Caco-2 (cell line): ENCODE measurements around the gene C1orf226. TPM values are rescaled to one million over a fixed set of nuclear protein-coding genes. Genes with fewer than 3 reads are reported as not detected.

Source experiments
- BruUV-seq: library from RNA; stranded (reverse); fragments of 400-500 nt; replicated peaks from 2 replicates; lab custom pipeline; 2021; lab: Mats Ljungman, UMichigan
- CTCF ChIA-PET: fragments of 300-600 bp; sonication (Branson Sonifier 250); formaldehyde crosslinking; loops from one replicate; lab custom pipeline; 2022; ENCODE audit warnings: antibody characterized with exemption; lab: Charles Lee
- POLR2A ChIA-PET: fragments of 300-600 bp; sonication (Branson Sonifier 250); formaldehyde crosslinking; loops from one replicate; lab custom pipeline; 2022; ENCODE audit warnings: antibody characterized with exemption; lab: Charles Lee
- DNase-seq, 2 experiments: peaks; one replicate each; pipeline versions ENCODE4 v3.0.0 to v3.0.0-alpha.2; 2020 to 2022
- H3K27me3 ChIP-seq: replicated peaks from 2 replicates; pipeline ENCODE4 v1.6.0; 2011; ENCODE audit warnings: low read length; ENCODE audit not compliant: control insufficient read depth, insufficient read depth
- H3K36me3 ChIP-seq: 2 replicates; pipeline ENCODE4 v1.5.1; 2011; ENCODE audit warnings: low read length; ENCODE audit not compliant: control insufficient read depth, insufficient read depth
- H3K4me1 ChIP-seq: fragments of 250-450 bp; sonication (Bioruptor Pico); 2 replicates; pipeline ENCODE4 v1.5.1; 2020; ENCODE audit warnings: mild to moderate bottlenecking
- H3K4me3 ChIP-seq: 2 replicates; pipeline ENCODE4 v1.5.1; 2011; ENCODE audit warnings: low read depth, mild to moderate bottlenecking, control low read depth, low read length
- H3K9me3 ChIP-seq: fragments of 250-450 bp; sonication (Bioruptor Pico); 2 replicates; pipeline ENCODE4 v1.5.1; 2020; ENCODE audit warnings: mild to moderate bottlenecking, moderate library complexity
- H3K27ac Mint-ChIP-seq: one replicate; pipeline ENCODE4 v1.8.0; 2022; ENCODE audit warnings: mixed read lengths; ENCODE audit not compliant: unreplicated experiment
- H3K27me3 Mint-ChIP-seq: one replicate; pipeline ENCODE4 v1.8.0; 2022; ENCODE audit warnings: mixed read lengths; ENCODE audit not compliant: insufficient read depth, unreplicated experiment
- H3K36me3 Mint-ChIP-seq: one replicate; pipeline ENCODE4 v1.8.0; 2022; ENCODE audit warnings: mild to moderate bottlenecking, mixed read lengths; ENCODE audit not compliant: insufficient read depth, unreplicated experiment
- H3K4me1 Mint-ChIP-seq: one replicate; pipeline ENCODE4 v1.8.0; 2022; ENCODE audit warnings: low read depth, mixed read lengths; ENCODE audit not compliant: unreplicated experiment
- H3K4me3 Mint-ChIP-seq: one replicate; pipeline ENCODE4 v1.8.0; 2022; ENCODE audit warnings: mild to moderate bottlenecking, moderate library complexity, mixed read lengths; ENCODE audit not compliant: unreplicated experiment
- H3K9me3 Mint-ChIP-seq: one replicate; pipeline ENCODE4 v1.8.0; 2022; ENCODE audit warnings: mixed read lengths; ENCODE audit not compliant: unreplicated experiment
- intact Hi-C: fragments of 100-400 bp; cut with micrococcal nuclease; formaldehyde crosslinking; loops from one replicate; pipeline ENCODE4 v1.10.0; 2022; ENCODE audit not compliant: unreplicated experiment
- total RNA-seq: library from RNA; stranded (reverse); gene quantifications from 2 replicates; pipeline ENCODE4 v1.2.3, GENCODE V29; 2022
- TF ChIP-seq, protein P1 (sequence below), 2 experiments: fragments of 200-600 bp in 1 of 2; IDR thresholded peaks; 1 replicate in 1 of 2; 2 replicates in 1 of 2; pipeline versions ENCODE4 v1.5.1 to v1.8.0; 2011 to 2022; ENCODE audit warnings: antibody characterized with exemption in 1 of 2, control low read depth in 1 of 2, inconsistent platforms in 1 of 2, low read depth in 1 of 2, low read length in 1 of 2, mild to moderate bottlenecking in 1 of 2, moderate library complexity in 1 of 2; ENCODE audit not compliant: insufficient read depth in 1 of 2, severe bottlenecking in 1 of 2, unreplicated experiment in 1 of 2

C1orf226 gene
- total RNA-seq, 1 experiment from 2014 or later: 7.3 TPM

- Histone ChIP-seq H3K36me3 (no peaks in the 10 kb centered on the region; the same call in 1 of the 2 replicates), H3K9me3 (no peaks in the 10 kb centered on the region), H3K4me3 (no peak overlapping the region), H3K4me1 (peaks cover 9% of the 10 kb centered on the region), H3K27me3 (no peaks in the 10 kb centered on the region)
- ChIA-PET CTCF (interaction anchor here (0.5 to 1.2 kb wide), 2 partner anchors 30 to 98 kb away, joined by 3 to 6 read pairs; no protein-coding TSS in a partner anchor), POLR2A (no interaction called here)
- no peak overlapping the region for H3K27ac Mint-ChIP-seq
- no peaks in the 10 kb centered on the region for H3K9me3 Mint-ChIP-seq
- H3K36me3 Mint-ChIP-seq: no peaks in the 10 kb centered on the region
- intact Hi-C loops: loop anchor here (10.0 kb wide), 1 partner anchor 193 kb away; no protein-coding TSS in a partner anchor
- BruUV-seq: no TSS peak
- H3K4me3 Mint-ChIP-seq: no peak overlapping the region
- H3K27me3 Mint-ChIP-seq: no peaks in the 10 kb centered on the region
- H3K4me1 Mint-ChIP-seq: peaks cover 14% of the 10 kb centered on the region
- DNase-seq: no peak
- TF ChIP-seq, protein P1, sequence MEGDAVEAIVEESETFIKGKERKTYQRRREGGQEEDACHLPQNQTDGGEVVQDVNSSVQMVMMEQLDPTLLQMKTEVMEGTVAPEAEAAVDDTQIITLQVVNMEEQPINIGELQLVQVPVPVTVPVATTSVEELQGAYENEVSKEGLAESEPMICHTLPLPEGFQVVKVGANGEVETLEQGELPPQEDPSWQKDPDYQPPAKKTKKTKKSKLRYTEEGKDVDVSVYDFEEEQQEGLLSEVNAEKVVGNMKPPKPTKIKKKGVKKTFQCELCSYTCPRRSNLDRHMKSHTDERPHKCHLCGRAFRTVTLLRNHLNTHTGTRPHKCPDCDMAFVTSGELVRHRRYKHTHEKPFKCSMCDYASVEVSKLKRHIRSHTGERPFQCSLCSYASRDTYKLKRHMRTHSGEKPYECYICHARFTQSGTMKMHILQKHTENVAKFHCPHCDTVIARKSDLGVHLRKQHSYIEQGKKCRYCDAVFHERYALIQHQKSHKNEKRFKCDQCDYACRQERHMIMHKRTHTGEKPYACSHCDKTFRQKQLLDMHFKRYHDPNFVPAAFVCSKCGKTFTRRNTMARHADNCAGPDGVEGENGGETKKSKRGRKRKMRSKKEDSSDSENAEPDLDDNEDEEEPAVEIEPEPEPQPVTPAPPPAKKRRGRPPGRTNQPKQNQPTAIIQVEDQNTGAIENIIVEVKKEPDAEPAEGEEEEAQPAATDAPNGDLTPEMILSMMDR (IDR thresholded peaks at IDR 0.05; ENCODE audit: insufficient read depth in 1 of 2, low read depth in 1 of 2, low read length in 1 of 2, severe bottlenecking in 1 of 2, unreplicated experiment in 1 of 2): no peak
These were observed 6.6 kb downstream of the C1orf226 start for GRCh38 chr1:162388083-162388594.

GRCh38 chr1:162388615-162389014 is 7.1 kb downstream of the C1orf226 start:
- Histone ChIP-seq H3K27me3 (no peaks in the 10 kb centered on the region), H3K4me3 (no peak overlapping the region), H3K4me1 (peaks cover 8% of the 10 kb centered on the region), H3K9me3 (no peaks in the 10 kb centered on the region), H3K36me3 (no peaks in the 10 kb centered on the region; the same call in 1 of the 2 replicates)
- Mint-ChIP-seq H3K4me1 (peaks cover 14% of the 10 kb centered on the region), H3K27ac (peak overlapping the region; percentile 15), H3K9me3 (no peaks in the 10 kb centered on the region), H3K4me3 (no peak overlapping the region), H3K36me3 (no peaks in the 10 kb centered on the region), H3K27me3 (no peaks in the 10 kb centered on the region)
- DNase-seq: no peak
- intact Hi-C loops: loop anchor here (10.0 kb wide), 1 partner anchor 194 kb away; no protein-coding TSS in a partner anchor
- ChIA-PET CTCF (interaction anchor here (0.5 to 1.2 kb wide), 2 partner anchors 31 to 97 kb away, joined by 3 to 6 read pairs; no protein-coding TSS in a partner anchor), POLR2A (no interaction called here)
- TF ChIP-seq, protein P1 (IDR thresholded peaks at IDR 0.05; ENCODE audit: insufficient read depth in 1 of 2, low read depth in 1 of 2, low read length in 1 of 2, severe bottlenecking in 1 of 2, unreplicated experiment in 1 of 2): no peak
- no TSS peak for BruUV-seq

- TF ChIP-seq, protein P1 (IDR thresholded peaks at IDR 0.05; ENCODE audit: insufficient read depth in 1 of 2, low read depth in 1 of 2, low read length in 1 of 2, severe bottlenecking in 1 of 2, unreplicated experiment in 1 of 2): no peak
- Histone ChIP-seq H3K27me3 (no peaks in the 10 kb centered on the region), H3K9me3 (no peaks in the 10 kb centered on the region), H3K4me3 (no peak overlapping the region), H3K36me3 (no peaks in the 10 kb centered on the region; the same call in 1 of the 2 replicates), H3K4me1 (peaks cover 8% of the 10 kb centered on the region)
- BruUV-seq: no TSS peak
- Mint-ChIP-seq H3K27ac (peak overlapping the region; percentile 15), H3K36me3 (no peaks in the 10 kb centered on the region), H3K4me1 (peaks cover 14% of the 10 kb centered on the region), H3K27me3 (no peaks in the 10 kb centered on the region), H3K9me3 (no peaks in the 10 kb centered on the region), H3K4me3 (no peak overlapping the region)
- POLR2A ChIA-PET: interaction anchor here (0.5 to 0.9 kb wide), 2 partner anchors 8 to 19 kb away, joined by 3 read pairs; partner anchors contain the start of gene C1orf226
- CTCF ChIA-PET: interaction anchor here (1.2 kb wide), 1 partner anchor 31 kb away, joined by 6 read pairs; no protein-coding TSS in a partner anchor
- intact Hi-C loops: loop anchor here (10.0 kb wide), 1 partner anchor 194 kb away; no protein-coding TSS in a partner anchor
- DNase-seq: no peak
These were observed 7.7 kb downstream of the C1orf226 start for GRCh38 chr1:162389021-162389818.
